Left hindlimb (tissue), 1 donor: Measurements from ENCODE around the gene GSTT2B.
A peak's percentile ranks its signal among the peaks of the same experiment; 100 is the strongest.
"Not testable (repeated sequence)": the region's sequence is repeated elsewhere in the genome, so short reads cannot be mapped to it uniquely, and the experiment has no call there.

Experiments used
- DNase-seq: peaks from one replicate; pipeline ENCODE4 v3.0.0-alpha.2; 2018

The GSTT2B gene

DNA sequence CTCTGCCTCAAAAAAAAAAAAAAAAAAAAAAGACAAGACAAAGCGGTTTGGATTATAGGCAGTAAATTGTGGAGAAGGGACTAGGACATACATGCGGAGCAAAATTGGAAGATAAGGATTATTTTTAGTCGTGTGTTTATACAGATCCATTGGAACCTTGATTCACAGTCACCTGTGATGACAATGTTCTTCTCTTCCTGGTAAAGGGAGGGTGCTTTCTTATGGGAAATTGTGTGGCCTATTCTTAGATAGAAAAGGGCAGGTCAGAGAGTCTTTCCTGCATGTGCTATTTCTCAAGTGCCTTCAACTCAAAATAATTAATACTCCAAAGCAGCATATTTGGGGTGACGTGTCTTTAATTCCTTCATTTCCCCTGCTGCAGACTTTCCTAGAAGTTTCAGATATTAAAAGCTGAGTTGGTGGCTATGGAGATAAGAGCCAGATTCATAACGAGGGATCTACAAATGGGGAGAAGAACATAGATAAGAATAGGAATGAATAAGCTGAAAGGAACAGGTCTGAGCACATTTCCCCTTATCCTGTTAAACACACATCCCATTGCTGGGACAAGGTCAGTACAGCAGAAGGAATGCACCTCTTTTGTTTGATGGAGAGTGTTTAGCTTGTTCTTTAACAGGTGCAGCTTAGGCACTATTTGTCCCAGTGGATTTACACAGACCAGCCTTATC is 22.5 kb downstream of the GSTT2B start:
- no peak for DNase-seq

DNA sequence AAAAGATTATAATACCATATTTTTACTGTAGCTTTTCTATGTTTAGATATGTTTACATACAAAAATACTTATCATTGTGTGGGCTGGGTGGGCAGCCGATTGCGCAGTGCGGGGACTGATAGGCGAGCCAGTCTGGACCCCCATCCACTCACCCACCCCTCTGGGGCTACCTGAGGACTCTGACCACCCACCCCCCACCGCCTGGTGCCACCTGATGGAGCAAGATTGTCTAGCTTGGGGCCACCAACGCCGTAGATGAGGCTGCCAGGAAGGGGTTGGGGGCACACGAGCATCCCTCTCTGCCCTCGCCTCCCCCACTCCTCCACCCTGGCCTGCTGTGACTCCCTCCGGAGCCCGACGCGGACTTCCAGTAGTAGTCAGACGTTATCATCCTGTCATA is 34.4 kb downstream of the GSTT2B start:
- no peak for DNase-seq

DNA sequence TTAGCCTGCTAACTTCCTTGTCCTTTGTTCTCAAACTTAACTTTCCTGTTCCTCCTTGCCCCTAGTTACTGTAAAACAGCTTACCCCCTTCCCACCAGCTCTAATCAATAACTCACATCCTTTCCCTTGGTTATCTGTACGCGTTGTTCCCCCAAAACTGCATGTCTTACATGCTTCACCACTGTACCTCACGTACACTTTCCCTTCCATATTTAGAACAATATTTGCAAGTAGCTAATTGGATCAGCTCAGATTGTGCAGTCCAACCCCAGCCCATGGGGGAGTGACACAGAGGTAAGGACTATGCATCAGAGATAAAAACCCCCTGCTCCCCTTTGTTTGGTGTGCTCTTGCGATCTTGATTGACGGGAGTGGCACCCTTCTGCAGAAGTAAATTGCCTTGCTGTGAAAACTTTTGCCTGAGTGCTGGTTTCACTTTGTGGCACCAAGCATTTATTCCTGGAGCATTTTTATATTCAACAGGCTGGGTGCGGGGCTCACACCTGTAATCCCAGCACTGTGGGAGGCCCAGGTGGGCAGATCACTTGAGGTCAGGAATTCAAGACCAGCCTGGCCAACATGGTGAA is 35.9 kb downstream of the GSTT2B start:
- no peak for DNase-seq

DNA sequence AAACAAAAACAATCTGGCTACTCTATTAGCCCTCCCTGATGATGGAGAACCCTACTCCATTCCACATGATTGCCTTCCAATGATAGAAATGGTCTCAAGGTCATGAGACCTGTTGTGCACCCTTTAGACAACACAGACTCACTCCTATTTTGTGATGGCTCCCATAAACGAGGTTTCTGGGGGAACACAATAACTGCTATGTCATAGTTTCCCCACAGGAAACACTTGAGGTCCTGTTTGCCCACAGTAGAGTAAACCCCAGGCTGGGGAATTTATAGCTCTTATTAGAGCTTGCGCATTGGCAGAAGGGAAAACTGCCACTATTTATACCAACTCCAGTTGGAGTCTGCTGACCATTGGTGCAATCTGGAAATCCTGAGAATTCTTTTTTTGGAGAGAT is 38.1 kb downstream of the GSTT2B start:
- no peak for DNase-seq

DNA sequence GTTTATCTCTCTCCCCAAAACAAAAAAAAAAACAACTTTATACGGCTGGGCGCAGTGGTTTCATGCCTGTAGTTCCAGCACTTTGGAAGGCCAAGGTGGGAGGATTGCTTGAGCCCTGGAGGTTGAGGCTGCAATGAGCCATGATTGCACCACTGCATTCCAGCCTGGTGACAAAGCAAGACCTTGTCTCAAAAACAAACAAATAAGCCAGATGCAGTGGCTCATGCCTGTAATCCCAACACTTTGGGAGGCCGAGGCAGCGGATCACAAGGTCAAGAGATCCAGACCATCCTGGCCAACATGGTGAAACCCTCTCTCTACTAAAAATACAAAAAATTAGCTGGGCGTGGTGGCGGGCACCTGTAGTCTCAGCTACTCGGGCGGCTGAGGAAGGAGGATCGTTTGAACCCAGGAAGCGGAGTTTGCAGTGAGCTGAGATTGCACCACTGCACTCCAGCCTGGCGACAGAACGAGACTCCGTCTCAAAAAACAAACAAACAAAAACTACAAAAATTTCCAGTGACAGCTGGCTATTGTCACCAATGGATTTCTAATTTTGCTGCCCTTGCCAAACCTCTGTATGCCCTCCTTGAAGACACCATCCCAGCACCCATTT is 39.3 kb downstream of the GSTT2B start:
- not testable (repeated sequence) for DNase-seq

DNA sequence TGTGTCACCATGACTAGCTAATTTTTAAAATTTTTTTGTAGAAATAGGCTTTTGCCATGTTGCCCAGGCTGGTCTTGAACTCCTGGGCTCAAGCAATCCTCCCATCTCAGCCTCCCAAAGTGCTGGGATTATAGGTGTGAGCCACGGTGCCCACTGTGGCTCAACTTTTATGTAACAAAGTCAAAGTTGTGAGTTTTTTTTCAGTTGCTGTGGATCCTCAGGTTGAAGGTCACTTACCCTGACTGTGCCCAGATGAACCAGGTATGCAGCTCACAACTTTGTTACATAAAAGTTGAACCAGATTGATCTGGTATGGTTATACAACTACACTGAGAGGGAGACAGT is 40.8 kb downstream of the GSTT2B start:
- DNase-seq, result not testable (repeated sequence)

DNA sequence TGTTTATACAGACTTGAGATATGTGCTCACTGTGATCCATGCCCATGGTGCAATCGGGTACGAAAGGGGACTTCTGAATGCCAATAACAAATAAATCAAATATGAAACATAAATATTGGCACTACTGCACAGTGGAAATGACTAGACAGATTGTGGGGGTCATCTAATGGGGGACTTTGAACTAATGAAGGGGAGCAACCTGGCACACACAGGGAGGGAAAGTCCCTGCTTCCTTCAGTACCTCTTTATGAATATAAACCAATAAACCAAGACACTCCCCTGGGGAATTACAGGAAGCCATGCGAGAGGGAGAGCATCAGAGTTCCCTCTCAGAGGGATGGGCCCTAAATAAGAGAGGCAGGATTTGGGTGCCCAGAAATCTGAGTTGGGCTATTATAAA is 45.7 kb downstream of the GSTT2B start:
- no peak for DNase-seq

DNA sequence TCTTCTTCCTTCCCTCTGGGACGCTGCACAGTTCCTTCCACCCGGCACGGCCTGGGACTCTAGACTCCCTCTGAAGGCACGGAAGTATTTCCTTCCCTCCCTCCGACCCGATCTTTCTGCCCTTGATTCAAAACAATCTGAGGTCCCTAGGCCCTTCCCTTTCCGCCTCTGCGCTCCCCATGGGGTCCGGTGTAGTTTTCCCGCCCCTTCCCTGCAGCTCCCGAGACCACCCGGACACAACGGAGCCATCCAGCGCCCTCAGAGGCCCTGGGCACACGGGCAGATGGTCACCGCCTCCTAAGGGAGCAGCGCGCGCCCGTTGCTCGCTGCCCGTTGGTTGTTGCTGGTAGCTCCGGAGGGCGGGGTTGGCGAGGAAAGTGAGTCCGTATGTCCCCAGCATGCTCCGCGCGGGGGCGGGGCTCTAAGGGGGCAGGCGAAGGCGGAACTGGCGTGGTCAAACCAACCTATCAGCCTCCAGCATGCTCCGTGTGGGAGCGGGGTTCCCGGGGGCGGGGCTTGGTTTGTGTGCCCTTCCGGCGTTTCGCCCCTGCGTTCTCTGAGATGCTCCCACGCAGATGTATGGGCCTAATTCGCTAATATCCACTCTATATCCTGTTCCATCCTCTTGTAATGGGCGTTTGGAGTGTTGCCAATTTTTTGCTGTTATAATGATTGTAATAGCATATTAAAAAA is 47.2 kb downstream of the GSTT2B start:
- peak; percentile 100 for DNase-seq

DNA sequence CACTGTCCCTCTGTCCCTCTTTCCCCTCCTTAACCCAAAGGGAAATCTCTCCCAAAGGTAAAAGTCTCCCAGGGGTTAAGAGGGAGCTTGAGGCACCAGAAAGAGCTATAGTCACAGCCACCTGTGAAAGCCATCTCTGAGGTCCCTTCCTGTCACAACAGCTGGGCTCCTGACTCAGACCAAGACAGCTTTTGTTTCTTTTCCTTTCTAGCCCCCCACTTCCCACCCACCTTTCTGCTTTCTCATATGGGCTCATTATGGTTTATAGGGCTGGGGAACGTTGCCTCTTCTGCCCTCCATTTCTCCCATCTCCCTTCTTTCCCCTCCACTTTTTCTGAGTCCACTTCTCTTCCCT is 47.7 kb downstream of the GSTT2B start:
- DNase-seq, result no peak

DNA sequence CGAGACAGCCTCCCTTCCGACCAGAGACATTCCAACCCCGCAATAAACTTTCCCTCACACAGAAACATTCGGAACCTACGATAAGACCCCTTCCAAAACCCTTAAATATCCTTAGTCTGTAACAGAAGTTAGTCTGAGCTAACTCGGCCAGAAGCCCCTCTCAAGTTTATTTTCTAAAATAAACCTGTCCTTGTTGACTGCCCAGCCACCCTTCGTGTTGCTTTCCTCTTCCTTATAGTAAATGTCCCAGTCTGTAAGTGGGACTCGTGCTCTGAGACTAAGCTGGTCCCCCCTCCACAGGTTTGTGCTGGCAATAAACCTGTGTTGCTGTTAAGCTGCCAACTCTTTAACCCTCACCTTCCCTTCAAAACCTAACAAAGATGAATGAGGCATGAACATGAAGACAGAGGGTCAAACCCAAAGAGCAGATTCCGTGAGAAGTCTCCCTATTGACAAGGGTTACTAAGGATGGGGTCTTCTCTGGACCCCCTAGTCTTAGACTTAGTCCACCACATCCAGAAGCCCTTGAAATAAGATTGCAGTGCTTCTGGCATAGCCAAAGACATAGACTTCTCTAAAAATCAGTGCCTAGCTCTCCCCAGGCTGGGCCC is 48.6 kb downstream of the GSTT2B start:
- DNase-seq, result no peak

DNA sequence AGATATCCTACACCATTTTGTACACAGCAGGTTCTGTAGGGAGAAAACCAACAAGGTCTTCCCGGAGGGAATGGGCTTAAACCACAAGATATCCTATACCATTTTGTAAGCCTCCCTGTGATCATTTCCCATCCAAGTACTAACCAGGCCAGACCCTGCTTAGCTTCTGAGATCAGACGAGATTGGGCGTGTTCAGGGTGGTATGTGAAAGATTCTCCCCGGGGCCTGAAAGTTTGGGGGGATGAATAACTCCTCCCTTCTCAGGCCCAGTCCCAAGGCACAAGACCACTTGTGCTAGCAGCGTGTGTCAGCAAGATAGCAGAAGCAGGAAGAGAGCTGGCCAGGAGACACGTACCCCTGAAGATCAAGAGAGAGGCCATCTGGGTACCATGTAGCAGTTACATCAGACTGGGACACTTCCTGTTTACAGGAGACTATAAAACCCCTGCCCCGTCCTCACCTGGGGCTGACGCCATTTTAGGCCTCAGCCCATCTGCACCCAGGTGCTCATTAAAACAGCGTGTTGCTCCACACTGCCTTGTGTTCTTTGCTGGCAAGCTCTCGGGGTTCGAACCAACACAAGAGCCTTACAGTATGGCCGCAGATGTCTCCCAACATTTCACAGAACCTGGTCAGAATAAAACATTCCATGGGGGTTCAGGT is 49.5 kb downstream of the GSTT2B start:
- no peak for DNase-seq

DNA sequence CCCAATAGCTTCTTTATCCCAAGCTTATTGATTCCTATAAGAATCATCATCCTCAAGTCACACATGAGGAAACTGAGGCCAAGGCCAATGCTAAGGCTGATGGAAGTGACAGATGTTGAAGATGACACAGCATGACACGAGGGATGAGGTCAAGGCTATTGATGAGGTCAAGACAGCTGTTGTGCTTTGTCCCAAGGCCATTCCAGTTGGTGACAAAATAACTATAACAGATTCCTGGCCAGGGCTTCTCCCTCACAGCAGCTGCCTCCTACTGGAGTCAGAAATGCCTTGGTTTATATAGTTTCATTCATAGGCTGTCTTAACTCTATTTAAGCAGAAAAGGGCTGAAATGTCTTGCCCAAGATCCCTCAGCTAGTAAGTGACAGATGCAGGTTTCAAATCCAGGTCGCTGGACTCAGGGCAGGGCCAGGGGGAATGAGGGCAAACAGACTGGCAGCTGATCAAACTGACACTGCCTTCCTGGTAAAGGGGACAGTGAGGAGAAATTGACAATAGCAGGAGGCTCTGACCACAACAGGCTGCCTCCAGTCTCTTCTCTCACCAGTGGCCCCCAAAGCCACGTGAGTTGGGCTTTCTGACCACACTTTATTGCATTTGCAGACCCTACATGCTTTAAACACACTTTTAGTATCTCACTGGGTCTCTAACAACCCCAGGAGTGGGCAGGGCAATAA is 50.4 kb downstream of the GSTT2B start:
- no peak for DNase-seq

DNA sequence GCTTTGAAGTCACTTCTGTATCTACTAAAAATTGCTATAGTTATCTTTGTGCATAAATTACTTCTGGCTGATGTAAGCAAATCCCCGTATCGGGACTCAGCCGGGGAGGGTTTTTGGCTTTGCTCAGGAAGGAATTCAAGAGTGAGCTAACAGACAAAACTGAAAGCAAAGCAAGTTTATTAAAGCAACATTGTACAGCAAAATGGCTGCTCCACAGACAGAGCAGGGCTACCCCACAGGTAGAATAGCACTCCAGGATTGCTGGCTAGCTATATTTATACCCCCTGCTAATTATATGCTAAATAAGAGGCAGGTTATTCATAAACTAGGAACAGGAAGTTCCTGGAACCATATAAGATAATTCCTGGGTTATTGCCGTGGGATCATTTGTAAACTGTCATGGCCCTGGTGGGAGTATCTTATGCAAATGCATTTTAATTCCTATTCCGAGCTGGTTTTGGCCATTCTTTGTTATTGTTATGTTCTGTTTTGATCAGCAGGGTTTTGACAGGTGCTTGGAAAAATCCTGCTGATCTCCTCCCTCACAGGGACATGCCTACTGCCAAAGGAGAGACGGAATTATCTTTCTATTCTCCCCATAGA is 51.6 kb downstream of the GSTT2B start:
- DNase-seq, result no peak

DNA sequence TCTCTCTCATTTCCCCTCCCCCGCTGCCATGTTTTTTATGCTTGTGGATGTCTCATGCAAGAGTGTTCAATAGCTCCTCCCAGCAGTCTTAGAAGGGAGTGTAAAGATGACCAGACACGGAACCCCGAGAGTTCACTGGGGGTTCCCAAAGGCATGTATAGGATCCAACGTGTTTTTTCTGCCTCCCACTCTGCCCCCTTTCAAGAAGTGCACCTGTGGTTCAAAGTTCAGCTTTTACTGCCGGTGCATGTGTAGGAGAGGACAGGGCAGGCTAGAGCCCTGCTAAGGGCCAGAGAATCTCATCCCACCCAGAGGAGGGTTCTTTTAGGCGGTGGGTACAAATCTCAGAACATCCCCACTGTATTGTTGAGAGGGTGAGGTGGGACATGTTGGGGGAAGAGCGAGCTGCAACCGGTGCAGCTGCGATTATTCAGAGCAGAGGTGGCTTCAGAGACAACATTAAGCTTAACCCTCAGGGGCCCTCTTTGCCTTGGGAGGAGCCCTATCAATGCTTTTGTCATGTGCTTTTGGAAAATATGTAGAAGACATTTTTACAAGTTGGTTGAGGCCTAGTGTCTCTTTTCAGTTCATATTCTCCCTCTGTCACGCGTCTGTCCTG is 52.3 kb downstream of the GSTT2B start:
- no peak for DNase-seq

DNA sequence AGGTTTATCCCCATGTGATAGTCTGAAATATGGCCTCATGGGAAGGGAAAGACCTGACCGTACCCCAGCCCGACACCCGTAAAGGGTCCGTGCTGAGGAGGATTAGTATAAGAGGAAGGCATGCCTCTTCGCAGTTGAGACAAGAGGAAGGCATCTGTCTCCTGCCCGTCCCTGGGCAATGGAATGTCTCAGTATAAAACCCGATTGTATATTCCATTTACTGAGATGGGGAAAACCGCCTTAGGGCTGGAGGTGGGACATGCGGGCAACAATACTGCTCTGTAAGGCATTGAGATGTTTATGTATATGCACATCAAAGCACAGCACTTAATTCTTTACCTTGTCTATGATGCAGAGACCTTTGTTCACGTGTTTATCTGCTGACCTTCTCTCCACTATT is 53.6 kb downstream of the GSTT2B start:
- DNase-seq, result not testable (repeated sequence)
